ENCODE data around the gene PARP12. TPM values are rescaled to one million over a fixed set of nuclear protein-coding genes. Genes with fewer than 3 reads are reported as not detected.

The PARP12 gene
- total and polyA plus RNA-seq, 3 donors from 2014 or later = 39.4 to 63.1 (median 54.6) TPM

GRCh38 chr7:140005754-140006503 is 56.8 kb downstream of the PARP12 start:
- H3K36me3 ChIP-seq (ENCODE audit: low read depth, missing control alignments) = no peaks in the 10 kb centered on the region
- DNase-seq = peak; percentile 58
- intact Hi-C loops (cut with DNase I; ENCODE audit: low total_unique reads) = loop anchor here (10.0 kb wide), 1 partner anchor 231 kb away; the partner anchor contains the start of gene HIPK2
- 64 to 81% methylated on average over 11 to 13 of the region's 13 CpGs for WGBS, 2 donors
- H3K27me3 ChIP-seq = no peaks in the 10 kb centered on the region
- H3K4me3 ChIP-seq = no peak overlapping the region
- H3K4me1 ChIP-seq = no peaks in the 10 kb centered on the region
- no peak overlapping the region for H3K27ac ChIP-seq
- TF ChIP-seq, protein P1, sequence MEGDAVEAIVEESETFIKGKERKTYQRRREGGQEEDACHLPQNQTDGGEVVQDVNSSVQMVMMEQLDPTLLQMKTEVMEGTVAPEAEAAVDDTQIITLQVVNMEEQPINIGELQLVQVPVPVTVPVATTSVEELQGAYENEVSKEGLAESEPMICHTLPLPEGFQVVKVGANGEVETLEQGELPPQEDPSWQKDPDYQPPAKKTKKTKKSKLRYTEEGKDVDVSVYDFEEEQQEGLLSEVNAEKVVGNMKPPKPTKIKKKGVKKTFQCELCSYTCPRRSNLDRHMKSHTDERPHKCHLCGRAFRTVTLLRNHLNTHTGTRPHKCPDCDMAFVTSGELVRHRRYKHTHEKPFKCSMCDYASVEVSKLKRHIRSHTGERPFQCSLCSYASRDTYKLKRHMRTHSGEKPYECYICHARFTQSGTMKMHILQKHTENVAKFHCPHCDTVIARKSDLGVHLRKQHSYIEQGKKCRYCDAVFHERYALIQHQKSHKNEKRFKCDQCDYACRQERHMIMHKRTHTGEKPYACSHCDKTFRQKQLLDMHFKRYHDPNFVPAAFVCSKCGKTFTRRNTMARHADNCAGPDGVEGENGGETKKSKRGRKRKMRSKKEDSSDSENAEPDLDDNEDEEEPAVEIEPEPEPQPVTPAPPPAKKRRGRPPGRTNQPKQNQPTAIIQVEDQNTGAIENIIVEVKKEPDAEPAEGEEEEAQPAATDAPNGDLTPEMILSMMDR (IDR thresholded peaks at IDR 0.05) = no peak
- no peak for TF ChIP-seq POLR2A (IDR thresholded peaks at IDR 0.05)
- no peaks in the 10 kb centered on the region for H3K9me3 ChIP-seq

- Histone ChIP-seq H3K36me3 (ENCODE audit: low read depth, missing control alignments) (no peaks in the 10 kb centered on the region), H3K9me3 (no peaks in the 10 kb centered on the region), H3K27me3 (no peaks in the 10 kb centered on the region), H3K4me1 (no peaks in the 10 kb centered on the region), H3K27ac (no peak overlapping the region), H3K4me3 (no peak overlapping the region)
- DNase-seq = no peak
- intact Hi-C loops (cut with DNase I; ENCODE audit: low total_unique reads) = loop anchor here (10.0 kb wide), 1 partner anchor 231 kb away; the partner anchor contains the start of gene HIPK2
- TF ChIP-seq, protein P1 (IDR thresholded peaks at IDR 0.05) = no peak
- TF ChIP-seq POLR2A (IDR thresholded peaks at IDR 0.05) = no peak
- WGBS, 2 donors = 82 to 87% methylated on average over 7 of the region's 7 CpGs
Observed at GRCh38 chr7:140005341-140005740, 57.4 kb downstream of the PARP12 start.

DNA sequence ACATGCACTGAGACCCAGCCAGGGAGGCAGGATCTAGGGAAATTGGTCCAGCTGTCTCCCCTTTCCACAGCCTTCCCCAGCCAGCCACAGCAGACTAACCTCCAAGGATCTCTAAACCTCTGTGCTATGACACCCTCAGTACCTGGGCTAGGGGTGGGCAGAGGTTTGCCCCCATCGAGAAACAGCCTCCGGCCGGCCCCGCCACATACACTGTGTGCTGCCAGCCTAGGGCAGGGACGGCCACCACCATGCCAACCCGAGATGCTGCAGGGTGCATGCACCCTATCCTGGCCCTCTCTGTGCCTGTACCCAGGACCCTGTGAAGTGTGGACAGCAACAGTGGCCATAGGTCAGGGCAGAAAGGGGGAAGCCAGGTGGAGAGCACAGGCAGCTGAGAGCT is 58.1 kb downstream of the PARP12 start:
- Histone ChIP-seq H3K36me3 (ENCODE audit: low read depth, missing control alignments) (no peaks in the 10 kb centered on the region), H3K27me3 (no peaks in the 10 kb centered on the region), H3K4me1 (no peaks in the 10 kb centered on the region), H3K27ac (no peak overlapping the region), H3K4me3 (no peak overlapping the region), H3K9me3 (no peaks in the 10 kb centered on the region)
- TF ChIP-seq, protein P1 (IDR thresholded peaks at IDR 0.05) = no peak
- no peak for TF ChIP-seq POLR2A (IDR thresholded peaks at IDR 0.05)
- intact Hi-C loops (cut with DNase I; ENCODE audit: low total_unique reads) = loop anchor here (5.0 to 10.0 kb wide), 2 partner anchors 230 to 357 kb away; partner anchors contain the start of gene HIPK2
- no peak for DNase-seq
- 98% methylated on average over 6 of the region's 6 CpGs; no CpG with 5 or more reads in 1 of the 2 donors for WGBS, 2 donors

- TF ChIP-seq POLR2A (IDR thresholded peaks at IDR 0.05) = no peak
- TF ChIP-seq, protein P1 (IDR thresholded peaks at IDR 0.05) = peak in 2 of 3 experiments; percentile 40 to 54
- Histone ChIP-seq H3K9me3 (no peaks in the 10 kb centered on the region), H3K27ac (no peak overlapping the region), H3K4me3 (no peak overlapping the region), H3K36me3 (ENCODE audit: low read depth, missing control alignments) (no peaks in the 10 kb centered on the region), H3K27me3 (no peaks in the 10 kb centered on the region), H3K4me1 (no peaks in the 10 kb centered on the region)
- 65 to 71% methylated on average over 9 of the region's 9 CpGs for WGBS, 2 donors
- intact Hi-C loops (cut with DNase I; ENCODE audit: low total_unique reads) = loop anchor here (5.0 to 10.0 kb wide), 2 partner anchors 229 to 357 kb away; partner anchors contain the start of gene HIPK2
- peak; percentile 30 for DNase-seq
Observed at GRCh38 chr7:140003913-140004382, 58.8 kb downstream of the PARP12 start.

Measured in testis (tissue), 3 donors.